CD4-positive, alpha-beta T cell treated with Interleukin-15 for 4 hours (primary cell): ENCODE data around the gene TMOD4.

Experiments used
- DNase-seq: peaks from one replicate; pipeline ENCODE4 v3.0.0-alpha.2; 2020; ENCODE audit warnings: low spot score

TMOD4 gene

DNA sequence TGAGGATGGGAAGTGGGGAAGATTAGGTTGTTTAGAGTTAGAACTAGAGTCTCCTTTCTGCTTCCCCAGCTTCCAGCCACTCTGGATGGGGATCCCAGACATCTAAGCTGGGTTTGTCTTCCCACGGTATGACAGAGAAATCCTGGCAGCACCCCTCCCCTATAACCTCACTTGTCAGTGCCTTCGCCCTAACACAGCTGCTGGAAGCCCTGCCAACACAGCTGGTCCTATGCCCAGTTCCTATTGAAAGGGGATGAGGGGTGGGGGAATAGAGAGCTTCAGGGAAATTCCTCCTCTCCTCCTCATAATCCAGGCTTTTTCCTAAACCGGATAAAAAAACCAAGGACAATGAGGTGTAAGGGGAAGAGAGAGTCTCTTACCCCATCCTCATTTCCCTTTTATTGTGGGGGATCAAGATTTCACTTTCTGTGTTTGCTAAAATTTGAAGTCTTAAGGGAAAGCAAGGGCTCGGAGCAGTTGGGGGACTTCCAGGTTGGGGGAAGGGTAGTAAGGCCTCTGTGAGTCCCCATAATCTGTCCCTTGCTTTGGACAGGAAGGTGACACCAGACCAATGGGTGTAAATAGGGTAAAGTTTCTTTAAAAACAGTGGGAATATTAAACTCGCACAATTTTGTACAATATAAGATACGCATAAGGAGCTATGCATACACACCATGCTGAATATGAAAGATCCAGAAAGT, 590 bp downstream of the TMOD4 start:
- no peak for DNase-seq

DNA sequence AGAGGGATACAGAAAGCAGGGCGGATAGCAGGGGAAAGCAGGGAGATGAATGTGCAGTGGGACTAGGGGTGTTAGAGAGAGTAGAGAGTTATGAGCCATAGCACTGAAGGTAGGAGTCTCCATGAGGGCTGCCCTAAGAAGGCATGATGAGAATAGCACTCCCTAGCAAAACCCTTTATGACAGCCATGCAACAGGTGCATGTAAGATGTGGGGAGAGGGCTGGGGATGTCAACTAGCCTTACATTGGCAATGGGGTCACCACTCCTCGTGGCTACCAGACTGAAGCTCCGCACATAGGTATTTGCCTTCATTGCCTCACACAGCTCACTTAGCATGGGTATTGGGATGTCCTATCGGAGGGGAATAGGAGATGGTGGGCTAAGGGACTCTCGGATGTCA, 4.6 kb downstream of the TMOD4 start:
- no peak for DNase-seq

- no peak for DNase-seq
Observed at GRCh38 chr1:151167116-151167515, 8.7 kb downstream of the TMOD4 start.

- DNase-seq = no peak
Observed at GRCh38 chr1:151166505-151166956, 9.2 kb downstream of the TMOD4 start.

GRCh38 chr1:151165738-151166504, 9.9 kb downstream of the TMOD4 start, which contains the start of the genes LYSMD1 and SCNM1:
LYSMD1 (minus strand) TSS chr1:151165902; CDS start chr1:151165258, 644 bp downstream.
SCNM1 (plus strand) TSS chr1:151166144; CDS start chr1:151166153, 9 bp downstream.
- DNase-seq = peak; percentile 98

- no peak for DNase-seq
Observed at GRCh38 chr1:151165281-151165737, 10.5 kb downstream of the TMOD4 start.

GRCh38 chr1:151164732-151165280, 11.0 kb downstream of the TMOD4 start:
- DNase-seq = no peak

DNA sequence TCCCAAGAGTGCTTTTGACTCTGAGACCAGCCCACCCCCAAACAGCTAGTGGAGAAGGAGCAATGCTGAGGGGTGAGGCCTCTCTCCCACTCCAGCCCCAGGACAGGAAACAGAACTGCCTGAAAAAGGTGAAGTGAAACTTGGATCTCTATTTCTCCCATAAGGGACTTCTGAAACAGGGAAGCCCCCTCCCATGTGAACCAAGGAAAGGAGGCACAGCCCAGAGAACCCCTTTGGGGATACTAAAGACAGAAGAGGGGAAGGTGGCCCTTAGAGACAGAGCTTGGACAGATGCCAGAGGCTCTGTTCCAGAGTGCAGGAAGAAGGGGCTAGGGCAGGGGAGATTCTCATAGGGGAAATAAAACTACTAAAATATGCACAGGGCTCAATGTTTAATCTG, 16.4 kb downstream of the TMOD4 start:
- no peak for DNase-seq

- no peak for DNase-seq
Observed at GRCh38 chr1:151158751-151159251, 17.0 kb downstream of the TMOD4 start.

GRCh38 chr1:151158326-151158725, 17.5 kb downstream of the TMOD4 start:
- no peak for DNase-seq

GRCh38 chr1:151157067-151157531, 18.7 kb downstream of the TMOD4 start:
- peak; percentile 57 for DNase-seq

DNA sequence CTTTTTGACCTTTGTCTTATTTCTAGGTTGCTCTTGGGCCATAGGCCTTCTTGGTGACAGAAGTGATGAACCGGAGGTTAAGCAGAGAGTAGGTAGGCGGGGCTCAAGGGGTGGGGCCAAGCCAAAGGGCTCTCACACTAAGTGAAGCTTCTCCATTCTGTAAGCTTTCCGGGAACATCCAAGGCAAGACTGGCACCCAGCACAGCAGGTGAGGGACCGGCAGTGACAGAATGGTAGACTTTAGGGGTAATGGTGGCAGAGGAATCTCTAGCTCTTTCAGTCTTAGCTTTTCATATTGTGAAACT, 19.3 kb downstream of the TMOD4 start, which contains the start of gene TNFAIP8L2:
Gene TNFAIP8L2, plus strand, starts transcription at position 135 of the 305 bp plus-strand sequence. CDS start 2,049 bp downstream, outside the sequence.
- DNase-seq = peak; percentile 69

DNA sequence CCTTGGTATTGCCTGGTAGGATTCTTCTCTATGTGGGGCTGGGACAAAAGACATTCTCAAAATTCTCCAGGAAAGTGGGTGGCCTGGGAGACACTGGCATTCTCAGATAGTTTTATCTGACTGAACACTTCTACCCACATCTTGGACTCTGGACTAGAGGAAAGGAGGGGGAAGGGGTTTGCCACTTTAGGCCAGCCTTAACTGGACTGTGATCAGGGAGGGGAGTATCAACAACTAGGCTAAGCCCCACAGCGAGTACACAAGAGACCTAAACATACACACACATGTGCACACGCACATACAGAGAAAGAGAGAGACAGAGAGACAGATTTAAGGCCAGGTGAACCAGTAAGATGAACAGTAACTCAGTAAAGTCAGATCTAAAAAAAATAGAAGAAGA, 28.1 kb downstream of the TMOD4 start:
- DNase-seq = no peak

GRCh38 chr1:151147132-151147503, 28.7 kb downstream of the TMOD4 start:
- no peak for DNase-seq

DNA sequence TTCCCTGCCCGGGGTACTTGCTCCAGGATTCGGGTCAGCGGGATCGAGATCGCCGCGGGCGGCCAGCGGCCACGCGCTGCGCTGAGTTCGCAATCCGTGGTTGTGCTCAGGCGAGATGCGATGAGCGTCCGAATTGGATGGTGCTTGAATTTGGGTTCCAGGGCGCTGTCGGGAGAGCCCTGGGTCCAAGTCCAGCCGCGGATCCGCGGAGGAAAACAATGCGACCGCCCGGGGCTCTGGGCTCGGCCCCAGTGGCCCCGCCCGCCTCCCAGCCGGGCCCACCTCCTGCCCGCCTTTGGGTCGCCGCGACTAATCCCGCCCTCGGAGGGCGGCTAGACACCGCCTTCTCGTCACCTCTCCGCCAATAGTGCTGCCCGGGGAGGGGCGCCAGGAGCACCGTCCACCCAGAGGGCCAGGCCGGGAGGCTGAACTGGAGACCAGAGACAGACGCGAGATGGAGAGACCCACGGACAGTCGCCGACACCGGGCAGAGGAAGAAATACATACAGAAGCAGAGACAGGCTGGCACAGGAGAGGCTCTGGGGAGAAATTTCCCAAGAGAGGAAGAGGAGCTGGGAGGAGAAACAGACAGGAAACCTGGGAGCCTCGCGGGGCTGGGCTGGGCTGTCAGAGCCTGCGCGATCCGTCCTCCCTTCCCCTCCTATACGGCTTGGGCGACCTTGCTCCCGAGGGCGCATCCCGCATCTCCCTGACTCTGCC, 29.2 kb downstream of the TMOD4 start, which contains the start of gene SEMA6C:
Gene SEMA6C, minus strand, starts transcription at position 220 of the 720 bp plus-strand sequence. CDS start 4,010 bp downstream, outside the sequence.
- DNase-seq = peak; percentile 85

DNA sequence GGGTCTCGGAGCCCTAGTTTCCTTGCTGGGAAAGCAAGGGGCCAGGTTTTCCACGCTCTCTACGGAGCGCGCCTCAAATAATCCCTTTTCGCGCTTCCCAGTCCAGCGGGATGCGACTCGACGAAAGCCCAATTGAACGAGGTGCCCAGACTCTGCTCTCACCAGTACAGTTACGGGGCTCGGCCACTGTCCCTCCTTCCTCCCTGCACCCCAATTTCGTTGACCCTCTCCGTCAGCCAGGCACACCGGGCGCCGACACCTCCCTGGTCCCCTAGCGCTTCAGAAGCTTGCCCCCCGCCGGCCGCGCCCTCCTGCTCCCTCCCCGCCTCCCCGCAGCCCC, 29.7 kb downstream of the TMOD4 start:
- no peak for DNase-seq

DNA sequence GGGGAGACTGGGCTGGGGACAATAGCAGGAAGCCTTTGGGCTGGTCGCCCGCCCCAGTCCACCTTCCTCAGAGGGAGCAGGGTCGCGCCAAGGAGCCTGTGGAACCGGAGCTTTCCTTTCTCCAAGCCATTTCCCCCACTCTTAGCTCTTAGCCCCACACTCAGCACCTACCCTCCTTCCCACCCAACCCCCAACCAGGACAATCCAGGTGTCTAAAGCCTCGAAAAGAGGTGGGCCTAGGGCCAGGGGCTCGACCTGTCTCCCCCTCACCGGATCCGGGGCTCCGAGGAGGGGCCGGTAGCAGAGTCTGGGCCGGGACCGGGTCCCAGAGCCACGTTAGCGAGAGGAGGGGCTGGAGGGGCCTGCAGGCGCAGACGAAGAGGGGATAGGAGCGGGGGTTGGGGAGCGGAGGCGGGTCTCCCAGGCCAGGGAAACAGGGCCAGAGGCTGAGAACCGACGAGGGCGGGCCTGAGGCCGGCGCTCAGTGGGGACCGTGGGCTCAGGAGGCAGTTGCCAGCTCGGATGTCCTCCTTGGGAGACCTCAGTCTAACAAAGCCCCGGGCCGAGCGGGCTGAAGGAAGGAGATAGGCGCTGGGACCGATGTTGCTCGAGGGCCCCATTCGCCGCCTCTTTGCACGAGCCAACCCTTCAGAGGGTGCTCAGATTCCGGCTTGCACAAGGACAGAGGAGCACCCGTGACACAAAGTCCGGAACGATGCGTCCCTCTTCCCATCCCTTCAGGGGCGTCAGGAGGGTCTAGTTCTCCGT, 30.3 kb downstream of the TMOD4 start:
- no peak for DNase-seq

- no peak for DNase-seq
Observed at GRCh38 chr1:151144474-151145303, 31.1 kb downstream of the TMOD4 start.

- DNase-seq = no peak
Observed at GRCh38 chr1:151143986-151144385, 31.8 kb downstream of the TMOD4 start.

DNA sequence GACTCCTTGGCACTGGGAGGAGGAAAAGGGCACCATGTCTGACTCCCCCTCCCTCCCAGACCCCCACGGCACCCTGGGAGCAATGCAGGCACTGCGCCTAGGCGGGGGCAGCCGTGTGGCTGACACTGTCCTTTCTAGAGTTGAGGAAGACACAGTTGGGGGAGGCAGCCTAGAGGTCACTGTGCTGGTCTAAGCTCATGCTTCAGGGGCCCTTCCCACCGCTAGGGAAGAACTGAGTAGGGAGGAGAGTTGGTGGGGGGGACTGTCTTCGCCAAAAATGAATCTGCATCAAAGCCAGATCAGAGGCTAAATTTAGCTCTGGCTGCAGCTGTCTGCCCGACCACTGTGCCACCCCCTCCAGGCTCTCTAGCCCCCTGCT, 32.7 kb downstream of the TMOD4 start:
- DNase-seq = no peak
